Body of pancreas (tissue), 4 donors: Measurements from ENCODE around the gene CRYAA.
"Not testable (repeated sequence)": the region's sequence is repeated elsewhere in the genome, so short reads cannot be mapped to it uniquely, and the experiment has no call there.

Source experiments
- POLR2A ChIP-seq, 3 donors: fragments of 450-650 bp; IDR thresholded peaks; one replicate each; pipeline ENCODE4 v1.6.1; 2016; ENCODE audit warnings: antibody characterized with exemption in 3 of 3, mild to moderate bottlenecking in 2 of 3
- TF ChIP-seq, protein P1 (sequence below), 7 experiments: fragments of 450-650 bp in 4 of 7; fragments of 200-600 bp in 3 of 7; sonication (generic) in 3 of 7; IDR thresholded peaks; one replicate each; pipeline ENCODE4 v1.5.1; 2016 to 2019; ENCODE audit warnings: antibody characterized with exemption in 7 of 7

DNA sequence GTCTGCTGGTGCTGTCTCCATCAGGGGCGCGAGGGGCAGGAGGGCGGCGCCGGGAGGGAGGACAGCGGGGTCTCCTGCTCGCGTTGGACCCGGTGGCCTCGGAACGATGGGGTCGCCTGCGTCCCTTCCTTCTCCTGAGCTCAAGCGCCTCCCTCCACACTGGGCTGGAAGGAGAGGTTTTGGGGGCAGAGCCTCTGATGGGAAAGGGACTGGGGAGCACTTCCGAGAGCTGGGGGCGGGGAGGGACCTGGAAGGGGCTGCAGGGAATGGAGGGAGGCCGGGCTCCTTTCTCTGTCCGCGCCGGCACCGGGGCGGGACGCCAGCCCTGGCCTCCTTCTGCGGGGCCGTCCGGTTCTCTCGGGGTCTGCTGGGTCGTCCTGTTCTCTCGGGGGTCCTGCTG lies 4.0 kb downstream of the CRYAA start:
- TF ChIP-seq POLR2A (IDR thresholded peaks at IDR 0.05) = not testable (repeated sequence)
- TF ChIP-seq, protein P1, sequence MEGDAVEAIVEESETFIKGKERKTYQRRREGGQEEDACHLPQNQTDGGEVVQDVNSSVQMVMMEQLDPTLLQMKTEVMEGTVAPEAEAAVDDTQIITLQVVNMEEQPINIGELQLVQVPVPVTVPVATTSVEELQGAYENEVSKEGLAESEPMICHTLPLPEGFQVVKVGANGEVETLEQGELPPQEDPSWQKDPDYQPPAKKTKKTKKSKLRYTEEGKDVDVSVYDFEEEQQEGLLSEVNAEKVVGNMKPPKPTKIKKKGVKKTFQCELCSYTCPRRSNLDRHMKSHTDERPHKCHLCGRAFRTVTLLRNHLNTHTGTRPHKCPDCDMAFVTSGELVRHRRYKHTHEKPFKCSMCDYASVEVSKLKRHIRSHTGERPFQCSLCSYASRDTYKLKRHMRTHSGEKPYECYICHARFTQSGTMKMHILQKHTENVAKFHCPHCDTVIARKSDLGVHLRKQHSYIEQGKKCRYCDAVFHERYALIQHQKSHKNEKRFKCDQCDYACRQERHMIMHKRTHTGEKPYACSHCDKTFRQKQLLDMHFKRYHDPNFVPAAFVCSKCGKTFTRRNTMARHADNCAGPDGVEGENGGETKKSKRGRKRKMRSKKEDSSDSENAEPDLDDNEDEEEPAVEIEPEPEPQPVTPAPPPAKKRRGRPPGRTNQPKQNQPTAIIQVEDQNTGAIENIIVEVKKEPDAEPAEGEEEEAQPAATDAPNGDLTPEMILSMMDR (IDR thresholded peaks at IDR 0.05) = not testable (repeated sequence)
